H1 (cell line): ENCODE data around the gene GXYLT2. TPM values are rescaled to one million over a fixed set of nuclear protein-coding genes. Genes with fewer than 3 reads are reported as not detected.

Experiments
- CTCF ChIA-PET: fragments of 300-600 bp; sonication (Branson Sonifier 250); formaldehyde crosslinking; loops from one replicate; lab custom pipeline; 2021; ENCODE audit not compliant: partially characterized antibody; lab: Charles Lee
- POLR2A ChIA-PET: fragments of 300-600 bp; sonication (Branson Sonifier 250); formaldehyde crosslinking; loops from one replicate; lab custom pipeline; 2021; ENCODE audit warnings: inconsistent platforms; ENCODE audit not compliant: partially characterized antibody; lab: Charles Lee
- DNase-seq, 2 experiments: peaks; one replicate each; pipeline versions ENCODE4 v3.0.0 to v3.0.0-alpha.2; 2010 to 2022; ENCODE audit warnings: low spot score in 2 of 2, low read depth in 1 of 2, mixed read lengths in 1 of 2
- FAIRE-seq: peaks from 2 replicates; lab custom pipeline; 2011; peaks lifted over from hg19 to GRCh38; lab: Jason Lieb, UNC
- H2AFZ ChIP-seq: 2 replicates; pipeline ENCODE4 v1.8.1; 2012; ENCODE audit warnings: low read length, inconsistent platforms
- H2AK5ac ChIP-seq: 2 replicates; pipeline ENCODE4 v1.6.1; 2013; ENCODE audit warnings: low read depth, low read length
- H2BK120ac ChIP-seq: replicated peaks from 2 replicates; pipeline ENCODE3; 2013; ENCODE audit warnings: low read depth, low read length, inconsistent platforms
- H2BK12ac ChIP-seq: 2 replicates; pipeline ENCODE4 v1.6.1; 2013; ENCODE audit warnings: low read depth, low read length
- H2BK15ac ChIP-seq: 2 replicates; pipeline ENCODE4 v1.6.1; 2013; ENCODE audit warnings: low read length
- H2BK20ac ChIP-seq: 2 replicates; pipeline ENCODE4 v1.6.1; 2013; ENCODE audit warnings: low read length
- H2BK5ac ChIP-seq: 2 replicates; pipeline ENCODE4 v1.6.1; 2013; ENCODE audit warnings: low read depth, low read length
- H3K14ac ChIP-seq: 2 replicates; pipeline ENCODE4 v1.6.1; 2013; ENCODE audit warnings: inconsistent platforms; ENCODE audit not compliant: insufficient read length
- H3K18ac ChIP-seq: 2 replicates; pipeline ENCODE4 v1.6.1; 2013; ENCODE audit warnings: low read length; ENCODE audit errors: extremely low read depth
- H3K23ac ChIP-seq: 2 replicates; pipeline ENCODE4 v1.6.1; 2013; ENCODE audit warnings: inconsistent platforms; ENCODE audit not compliant: insufficient read length
- H3K23me2 ChIP-seq: 2 replicates; pipeline ENCODE4 v1.6.1; 2013; ENCODE audit warnings: low read depth, low read length
- H3K27ac ChIP-seq: 2 replicates; pipeline ENCODE4 v1.6.1; 2011; ENCODE audit warnings: low read depth, low read length, inconsistent platforms
- H3K27me3 ChIP-seq, 4 experiments: replicated peaks in 1 of 4; 1 replicate in 1 of 4; 2 replicates in 3 of 4; pipeline versions ENCODE4 v1.6.1 to v1.8.1; 2011 to 2013; ENCODE audit warnings: low read length in 3 of 4, mild to moderate bottlenecking in 3 of 4, inconsistent platforms in 2 of 4, mixed read lengths in 2 of 4, moderate library complexity in 1 of 4; ENCODE audit not compliant: control insufficient read depth in 3 of 4, insufficient read depth in 3 of 4; ENCODE audit errors: extremely low read depth in 1 of 4
- H3K36me3 ChIP-seq, 4 experiments: 2 replicates each; pipeline versions ENCODE4 v1.6.1 to v1.8.1; 2011 to 2013; ENCODE audit warnings: mild to moderate bottlenecking in 4 of 4, low read length in 3 of 4, moderate library complexity in 2 of 4, control low read depth in 1 of 4, inconsistent platforms in 1 of 4; ENCODE audit not compliant: insufficient read depth in 4 of 4, control insufficient read depth in 2 of 4
- H3K4ac ChIP-seq: replicated peaks from 2 replicates; pipeline ENCODE3; 2013; ENCODE audit warnings: low read length, low read depth, mixed read lengths, inconsistent platforms; ENCODE audit not compliant: insufficient read length
- H3K4me1 ChIP-seq, 4 experiments: replicated peaks in 1 of 4; 1 replicate in 1 of 4; 2 replicates in 3 of 4; pipeline versions ENCODE4 v1.6.1 to v1.8.1; 2011 to 2013; ENCODE audit warnings: low read length in 3 of 4, inconsistent platforms in 2 of 4, mixed read lengths in 1 of 4; ENCODE audit not compliant: insufficient read depth in 4 of 4, control insufficient read depth in 3 of 4
- H3K4me2 ChIP-seq, 2 experiments: 2 replicates each; pipeline versions ENCODE4 v1.6.1 to v1.8.1; 2011 to 2013; ENCODE audit warnings: low read depth in 2 of 2, low read length in 2 of 2, control low read depth in 1 of 2, inconsistent platforms in 1 of 2, mild to moderate bottlenecking in 1 of 2; ENCODE audit not compliant: insufficient read depth in 1 of 2
- H3K4me3 ChIP-seq, 4 experiments: fragments of 200-600, 300-600 bp in 1 of 4; sonication (generic), shearing (Covaris generic), sonication (Bioruptor Twin) in 1 of 4; 2 replicates each; pipeline versions ENCODE4 v1.5.1 to v1.8.1; 2011 to 2016; ENCODE audit warnings: low read length in 4 of 4, low read depth in 3 of 4, control low read depth in 2 of 4, inconsistent platforms in 2 of 4, mild to moderate bottlenecking in 2 of 4, mixed read lengths in 1 of 4, moderate library complexity in 1 of 4; ENCODE audit not compliant: insufficient read depth in 2 of 4; ENCODE audit errors: extremely low read depth in 1 of 4
- H3K56ac ChIP-seq: replicated peaks from 2 replicates; pipeline ENCODE3; 2013; ENCODE audit warnings: low read depth, mild to moderate bottlenecking, mixed read lengths, low read length, inconsistent platforms; ENCODE audit not compliant: insufficient read length
- H3K79me1 ChIP-seq: 2 replicates; pipeline ENCODE4 v1.6.1; 2013; ENCODE audit warnings: low read depth, low read length, control low read depth
- H3K79me2 ChIP-seq, 2 experiments: 2 replicates each; pipeline versions ENCODE4 v1.6.1 to v1.8.1; 2012 to 2013; ENCODE audit warnings: low read length in 2 of 2, mild to moderate bottlenecking in 2 of 2, inconsistent platforms in 1 of 2; ENCODE audit not compliant: insufficient read depth in 2 of 2, control insufficient read depth in 1 of 2
- H3K9ac ChIP-seq, 4 experiments: replicated peaks in 1 of 4; 1 replicate in 1 of 4; 2 replicates in 3 of 4; pipeline versions ENCODE4 v1.6.1 to v1.8.1; 2011 to 2013; ENCODE audit warnings: low read depth in 3 of 4, low read length in 3 of 4, control low read depth in 2 of 4, mild to moderate bottlenecking in 2 of 4, moderate library complexity in 2 of 4, inconsistent platforms in 1 of 4; ENCODE audit errors: extremely low read depth in 1 of 4
- H3K9me3 ChIP-seq, 2 experiments: 2 replicates each; pipeline versions ENCODE4 v1.6.1 to v1.8.1; 2012 to 2013; ENCODE audit warnings: mild to moderate bottlenecking in 2 of 2, moderate library complexity in 2 of 2, control low read depth in 1 of 2, inconsistent platforms in 1 of 2, low read depth in 1 of 2, low read length in 1 of 2, mixed read lengths in 1 of 2; ENCODE audit not compliant: insufficient read depth in 2 of 2
- H4K20me1 ChIP-seq, 2 experiments: replicated peaks in 1 of 2; 2 replicates each; pipeline versions ENCODE3 to v1.8.1; 2011 to 2013; ENCODE audit warnings: inconsistent platforms in 2 of 2, low read length in 2 of 2, mild to moderate bottlenecking in 1 of 2; ENCODE audit not compliant: insufficient read depth in 2 of 2, control insufficient read depth in 1 of 2
- H4K5ac ChIP-seq: 2 replicates; pipeline ENCODE4 v1.6.1; 2013; ENCODE audit warnings: low read length, low read depth, mixed read lengths, inconsistent platforms; ENCODE audit not compliant: insufficient read length
- H4K8ac ChIP-seq: 2 replicates; pipeline ENCODE4 v1.8.0; 2013; ENCODE audit warnings: mild to moderate bottlenecking, moderate library complexity, low read length, inconsistent platforms; ENCODE audit not compliant: insufficient read depth; ENCODE audit errors: extremely low read depth
- H4K91ac ChIP-seq: replicated peaks from 2 replicates; pipeline ENCODE3; 2013; ENCODE audit warnings: low read length, mixed read lengths, inconsistent platforms; ENCODE audit not compliant: insufficient read length
- CBX8 ChIP-seq: fragments of 300-800, 300-1000 bp; sonication (generic); IDR thresholded peaks from 2 replicates; pipeline ENCODE4 v1.7.1; 2016; ENCODE audit warnings: low read depth, low read length, borderline replicate concordance
- SP1 ChIP-seq: IDR thresholded peaks from 2 replicates; pipeline ENCODE4 v1.6.1; 2011; ENCODE audit warnings: low read depth, low read length
- WGBS, 2 experiments: shearing (Covaris generic) in 1 of 2; methylation state at CpG; one replicate each; pipeline versions ENCODE4 v1.1.6 to v1.1.7; 2013 to 2015; ENCODE audit warnings: low lambda C conversion rate in 2 of 2, mixed read lengths in 2 of 2, inconsistent platforms in 1 of 2, low coverage in 1 of 2, missing lambda C conversion rate in 1 of 2; ENCODE audit not compliant: insufficient replicate concordance in 2 of 2, insufficient coverage in 1 of 2, insufficient read length in 1 of 2; ENCODE audit errors: extremely low coverage in 1 of 2, missing lambda C conversion rate in 1 of 2; 5-methylcytosine and 5-hydroxymethylcytosine counted together
- polyA plus RNA-seq, 7 experiments: library from polyadenylated mRNA; depleted of rRNA in 3 of 7; stranded (reverse) in 5 of 7; unstranded in 2 of 7; fragments of >200 nt in 5 of 7; fragments of 200-250 nt in 2 of 7; gene quantifications; 1 replicate in 5 of 7; 2 replicates in 1 of 7; 4 replicates in 1 of 7; pipeline versions ENCODE4 v1.2.1 to v1.2.3, GENCODE V29; 2011 to 2013; ENCODE audit warnings: missing spikeins in 2 of 7, mixed read lengths in 2 of 7
- total RNA-seq: library from RNA; stranded (reverse); fragmentation: NEBNext Ultra II Directional; extraction: Animal tissue kit (Norgen Biotek cat#: 25700); gene quantifications from 2 replicates; pipeline ENCODE4 v1.2.1, GENCODE V29; 2021

GXYLT2 gene
- total and polyA plus RNA-seq, 2 of the 8 experiments (the other 6 are each of a cell fraction or from before 2014, with no cell fraction given), result 1.8 to 5.6 TPM

DNA sequence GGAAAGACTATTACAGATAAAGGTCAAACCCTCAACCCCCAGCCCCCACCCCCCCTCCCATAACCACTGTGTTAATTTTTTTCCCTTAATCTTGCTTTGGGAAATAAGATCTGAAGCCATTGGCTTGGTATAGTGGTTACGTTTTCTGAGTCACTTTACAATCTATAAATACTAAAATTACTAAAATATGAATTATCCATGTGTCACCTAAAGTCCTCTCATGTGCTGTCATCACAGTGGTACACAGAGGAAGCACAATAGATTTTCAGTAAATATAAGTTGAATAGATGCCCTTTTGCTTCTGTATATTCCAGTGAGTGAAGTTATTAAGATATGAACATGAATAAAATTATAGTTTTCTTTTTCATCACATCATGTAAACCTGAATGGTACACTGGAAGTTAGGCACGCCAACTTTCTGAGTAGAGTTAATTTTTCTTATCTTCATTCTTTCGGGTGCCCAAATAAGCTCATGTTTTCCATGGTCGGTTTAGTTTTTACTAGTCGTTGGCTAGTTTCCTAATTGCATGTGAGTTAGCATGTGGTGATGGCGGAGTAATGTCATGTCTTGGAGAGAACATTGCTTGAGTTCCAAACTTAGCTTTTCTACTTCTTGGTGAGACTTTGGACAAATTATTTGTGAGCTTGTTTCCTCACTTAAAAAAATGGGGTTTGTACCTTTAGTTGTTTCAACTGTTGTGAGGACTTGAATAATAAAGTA lies 120.3 kb downstream of the GXYLT2 start:
- no peak overlapping the region for H2BK120ac ChIP-seq
- H3K4me3 ChIP-seq, result no peak overlapping the region
- FAIRE-seq (no peak), DNase-seq (no peak)
- H2AFZ ChIP-seq, result no peak overlapping the region
- no peak overlapping the region for H3K18ac ChIP-seq
- no peak overlapping the region for H3K56ac ChIP-seq
- H4K20me1 ChIP-seq, result peaks cover 23 to 41% of the 10 kb centered on the region in 2 experiments
- no peak overlapping the region for H3K23ac ChIP-seq
- no peak overlapping the region for H2BK5ac ChIP-seq
- H3K9me3 ChIP-seq, result no peaks in the 10 kb centered on the region
- no peak overlapping the region for H2BK20ac ChIP-seq
- H2AK5ac ChIP-seq, result no peak overlapping the region
- no peaks in the 10 kb centered on the region for H3K27me3 ChIP-seq
- no peak overlapping the region for H3K9ac ChIP-seq
- CTCF ChIA-PET, result interaction anchor here (1.2 to 1.4 kb wide), 2 partner anchors 12 to 48 kb away, joined by 3 read pairs; no protein-coding TSS in a partner anchor
- H3K4me1 ChIP-seq, result no peaks in the 10 kb centered on the region; a peak in 1 of 7 replicates
- H3K36me3 ChIP-seq, result peaks cover 2 to 24% (median 5%) of the 10 kb centered on the region in 4 experiments; a peak in 6 of 8 replicates
- H3K79me2 ChIP-seq, result peaks cover 69 to 100% of the 10 kb centered on the region in 2 experiments
- H2BK12ac ChIP-seq, result no peak overlapping the region
- TF ChIP-seq SP1 (no peak), CBX8 (no peak)
- TF ChIP-seq, all 59 proteins: peak for 0
- Histone ChIP-seq H3K4ac (no peak overlapping the region), H2BK15ac (no peak overlapping the region), H3K27ac (no peak overlapping the region), H4K8ac (no peak overlapping the region), H4K5ac (no peak overlapping the region), H3K23me2 (no peaks in the 10 kb centered on the region; the same call in 1 of the 2 replicates), H3K14ac (no peak overlapping the region), H4K91ac (no peak overlapping the region), H3K4me2 (no peak overlapping the region), H3K79me1 (no peaks in the 10 kb centered on the region; the same call in 1 of the 2 replicates)
- WGBS, 2 experiments, result 87% methylated on average over 6 of the region's 6 CpGs; no CpG with 5 or more reads in 1 of the 2 experiments
- POLR2A ChIA-PET, result interaction anchor here (1.0 to 2.2 kb wide), 8 partner anchors 8 to 48 kb away, joined by 3 to 8 read pairs (median 4); partner anchors contain the start of gene PPP4R2
